ENCODE results near the gene HIRA. TPM values are rescaled to one million over a fixed set of nuclear protein-coding genes. Genes with fewer than 3 reads are reported as not detected.

Gene HIRA
- total RNA-seq, 4 donors from 2014 or later, result 24.9 to 104 (median 31.8) TPM

DNA sequence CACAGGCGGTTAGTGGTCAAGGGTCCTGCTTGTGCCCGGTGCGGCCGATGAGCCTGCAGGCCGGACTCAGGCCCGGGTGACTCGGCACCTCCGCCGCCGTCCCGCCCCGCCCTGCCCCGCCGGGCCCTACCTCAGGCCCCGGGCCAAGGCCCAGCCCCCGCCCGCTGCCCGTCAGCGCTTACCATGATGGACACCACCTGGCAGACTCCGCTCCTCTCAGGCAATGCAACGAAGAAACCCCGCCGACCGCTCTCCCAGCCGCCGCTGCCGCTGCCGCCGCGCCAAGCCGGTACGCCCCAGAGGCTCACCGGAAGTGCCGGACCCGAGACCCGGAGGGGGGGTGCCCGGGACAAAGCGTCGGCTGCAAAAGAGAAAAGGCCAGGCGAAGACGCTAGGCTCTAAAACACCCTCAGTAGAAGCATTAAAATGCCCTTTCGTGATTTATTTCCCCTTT, 47.4 kb upstream of the HIRA start, which contains the start of gene UFD1:
Gene UFD1, minus strand, starts transcription at position 293 of the 454 bp plus-strand sequence. Its CDS starts 108 bp downstream, at position 185.
- TF ChIP-seq CTCF (IDR thresholded peaks at IDR 0.05) (peak in 1 of 6 experiments; percentile 7), POLR2A (IDR thresholded peaks at IDR 0.05) (peak in 1 of 2 donors; percentile 53)
- Histone ChIP-seq H3K9me3 (no peaks in the 10 kb centered on the region), H3K4me1 (peaks cover 0 to 21% (median 6%) of the 10 kb centered on the region in 4 donors), H3K27ac (peak within 1 kb of the TSS; percentile 85 to 96 (median 92)), H3K27me3 (no peaks in the 10 kb centered on the region), H3K4me3 (peak within 1 kb of the TSS; percentile 76 to 93 (median 82)), H3K36me3 (peaks cover 0 to 15% (median 0%) of the 10 kb centered on the region in 3 donors)
- peak; percentile 64 to 90 (median 90) for DNase-seq

DNA sequence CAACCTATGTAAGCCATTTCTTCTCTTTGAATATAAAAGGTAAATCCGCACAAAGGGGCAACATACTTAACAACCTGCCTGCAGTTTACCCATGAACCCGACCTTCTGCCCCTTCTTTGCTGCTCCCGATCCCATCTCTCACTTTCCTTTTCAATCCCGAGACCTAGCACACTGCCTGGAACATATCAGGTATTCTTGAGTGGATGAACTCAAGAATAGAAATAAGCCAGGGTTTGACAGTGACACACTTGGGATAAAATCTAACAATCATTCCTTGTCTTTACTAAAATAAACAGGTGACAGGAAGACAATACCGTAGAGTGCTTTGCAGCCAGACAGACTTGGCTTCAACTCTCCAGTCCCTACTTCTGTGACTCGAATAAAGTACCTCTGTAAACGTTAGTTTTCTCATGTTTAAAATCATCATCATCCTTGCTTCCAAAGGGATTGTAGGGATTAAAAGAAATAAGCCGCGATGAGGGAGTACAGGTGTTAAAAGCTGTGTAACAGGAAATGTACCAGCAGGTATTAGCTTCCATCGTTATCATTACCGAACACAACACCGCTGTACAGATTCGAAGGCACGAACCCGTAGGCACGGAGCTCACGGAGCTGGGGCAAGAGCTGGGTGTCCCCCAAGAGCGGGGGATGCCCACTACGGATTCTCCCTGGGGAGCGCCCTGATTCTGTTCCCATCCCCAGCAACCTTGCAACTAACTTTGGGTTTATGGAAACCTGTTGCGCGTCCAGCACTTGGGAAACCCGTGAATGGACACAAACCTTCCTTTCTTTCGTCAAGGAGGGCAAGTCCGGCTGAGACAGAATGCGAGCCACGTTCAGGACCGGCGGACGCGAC, 46.7 kb upstream of the HIRA start:
- Histone ChIP-seq H3K9me3 (no peaks in the 10 kb centered on the region), H3K4me3 (peak overlapping the region; percentile 76 to 93 (median 82)), H3K4me1 (peaks cover 0 to 21% (median 6%) of the 10 kb centered on the region in 4 donors), H3K27me3 (no peaks in the 10 kb centered on the region), H3K36me3 (peaks cover 0 to 21% (median 0%) of the 10 kb centered on the region in 3 donors), H3K27ac (peak overlapping the region; percentile 85 to 96 (median 92))
- TF ChIP-seq POLR2A (IDR thresholded peaks at IDR 0.05), result no peak
- no peak for DNase-seq

DNA sequence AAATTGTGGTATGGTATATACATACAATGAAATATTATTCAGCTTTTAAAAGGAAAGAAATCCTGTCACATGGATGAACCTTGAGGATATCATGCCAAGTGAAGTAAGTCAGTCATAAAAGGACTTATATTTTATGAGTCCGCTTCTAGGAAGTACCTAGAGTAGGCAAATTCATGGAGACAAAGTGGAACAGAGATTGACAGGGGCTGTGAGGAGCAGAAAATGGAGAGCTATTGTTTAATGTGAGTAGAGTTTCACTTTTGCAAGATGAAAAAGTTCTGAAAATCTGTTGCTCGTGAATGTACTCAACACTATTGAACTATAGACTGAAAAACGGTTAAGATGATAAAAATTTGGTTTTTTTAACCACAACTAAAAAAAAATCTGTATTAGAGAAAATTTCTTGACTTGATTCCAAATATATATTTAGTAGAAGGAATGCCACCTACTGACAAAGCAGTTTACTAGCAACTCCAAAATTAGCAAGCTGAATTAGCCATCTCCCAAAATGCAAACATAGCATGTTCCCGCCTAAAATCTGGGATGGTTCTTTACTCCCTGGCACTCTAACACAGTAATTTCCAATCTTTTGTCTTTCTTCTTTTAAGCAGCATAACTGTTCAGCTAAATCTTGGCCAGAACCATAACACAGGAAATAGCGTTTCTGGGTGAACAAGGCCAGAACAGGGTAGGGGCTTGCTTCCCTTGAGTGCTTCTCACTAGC, 46.0 kb upstream of the HIRA start:
- peaks cover 0 to 21% (median 6%) of the 10 kb centered on the region in 4 donors for H3K4me1 ChIP-seq
- no peaks in the 10 kb centered on the region for H3K9me3 ChIP-seq
- peaks cover 0 to 29% (median 0%) of the 10 kb centered on the region in 3 donors for H3K36me3 ChIP-seq
- peak overlapping the region; percentile 76 to 93 (median 82) for H3K4me3 ChIP-seq
- TF ChIP-seq CTCF (IDR thresholded peaks at IDR 0.05), result peak in 3 of 6 experiments; percentile 2 to 12 (median 8)
- no peak for TF ChIP-seq POLR2A (IDR thresholded peaks at IDR 0.05)
- peak overlapping the region; percentile 85 to 96 (median 92) for H3K27ac ChIP-seq
- DNase-seq, result no peak
- no peaks in the 10 kb centered on the region for H3K27me3 ChIP-seq

DNA sequence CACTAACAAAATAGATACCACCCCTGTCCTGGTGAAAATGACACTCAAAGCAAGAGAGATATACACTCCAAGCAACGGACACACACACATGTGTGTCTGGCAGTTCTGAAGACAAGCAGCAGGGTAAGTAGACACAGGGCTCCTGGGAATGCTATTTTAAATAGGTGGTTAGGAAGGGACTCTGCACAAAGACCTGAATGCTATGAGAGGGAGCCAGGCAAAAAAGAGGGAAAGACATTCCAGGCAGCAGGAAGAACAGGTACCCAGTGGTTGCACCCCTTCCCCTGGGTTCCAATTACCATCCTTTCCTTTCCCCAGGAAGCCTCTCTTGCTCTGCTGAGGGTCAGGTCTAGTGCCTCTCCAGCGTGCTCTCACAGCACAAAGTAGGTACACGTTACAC, 44.5 kb upstream of the HIRA start:
- Histone ChIP-seq H3K36me3 (peaks cover 0 to 44% (median 0%) of the 10 kb centered on the region in 3 donors), H3K9me3 (no peaks in the 10 kb centered on the region), H3K27me3 (no peaks in the 10 kb centered on the region), H3K4me3 (no peak overlapping the region), H3K4me1 (peaks cover 0 to 21% (median 6%) of the 10 kb centered on the region in 4 donors), H3K27ac (no peak overlapping the region)
- no peak for DNase-seq
- no peak for TF ChIP-seq POLR2A (IDR thresholded peaks at IDR 0.05)
- no peak for TF ChIP-seq CTCF (IDR thresholded peaks at IDR 0.05)

DNA sequence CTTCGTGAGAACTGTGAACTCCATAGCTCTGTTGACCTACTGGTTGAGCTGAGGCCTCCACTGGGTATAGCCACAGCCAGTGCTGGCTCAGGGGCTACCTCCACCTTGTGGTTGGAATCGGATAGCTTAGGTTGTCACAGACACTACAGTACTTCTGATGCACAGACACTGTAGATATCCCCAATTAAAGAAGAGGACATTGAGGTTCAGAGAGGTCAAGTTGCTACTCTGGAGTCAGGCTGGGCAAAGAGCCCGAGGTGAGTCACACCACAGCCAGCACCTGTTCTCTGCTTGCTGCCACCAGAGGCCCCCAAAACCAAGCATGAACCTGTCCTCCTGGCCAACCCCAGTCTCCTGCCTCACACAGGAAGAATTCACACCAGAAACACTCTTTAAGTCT, 42.0 kb upstream of the HIRA start:
- no peak for DNase-seq
- TF ChIP-seq CTCF (IDR thresholded peaks at IDR 0.05), result no peak
- TF ChIP-seq POLR2A (IDR thresholded peaks at IDR 0.05), result no peak
- Histone ChIP-seq H3K27ac (no peak overlapping the region), H3K4me3 (no peak overlapping the region), H3K9me3 (no peaks in the 10 kb centered on the region), H3K36me3 (peaks cover 0 to 68% (median 0%) of the 10 kb centered on the region in 3 donors), H3K27me3 (no peaks in the 10 kb centered on the region), H3K4me1 (peaks cover 0 to 13% (median 4%) of the 10 kb centered on the region in 4 donors)
